Stimulated activated CD4-positive, alpha-beta T cell treated with anti-CD3 and anti-CD28 coated beads, Interleukin-12 subunit alpha, Interleukin-12 subunit beta, amount 100 ng/mL, for 48 hours (primary cell): ENCODE results near the gene FUT9.

Experiments
- DNase-seq, 3 donors: peaks; one replicate each; pipeline ENCODE4 v3.0.0-alpha.2; 2020; ENCODE audit warnings: low read depth in 2 of 3, low spot score in 1 of 3

FUT9 gene

GRCh38 chr6:96066376-96066775, 50.6 kb downstream of the FUT9 start:
- DNase-seq = no peak

- DNase-seq = no peak
Observed at GRCh38 chr6:96073555-96073954, 57.8 kb downstream of the FUT9 start.

- no peak for DNase-seq
Observed at GRCh38 chr6:96074006-96074405, 58.2 kb downstream of the FUT9 start.

- no peak for DNase-seq
Observed at GRCh38 chr6:96075826-96076225, 60.1 kb downstream of the FUT9 start.

- no peak for DNase-seq
Observed at GRCh38 chr6:96086745-96087144, 71.0 kb downstream of the FUT9 start.

- no peak for DNase-seq
Observed at GRCh38 chr6:96089173-96089572, 73.4 kb downstream of the FUT9 start.

GRCh38 chr6:96094077-96094476, 78.3 kb downstream of the FUT9 start:
- DNase-seq = no peak

- DNase-seq = no peak
Observed at GRCh38 chr6:96099069-96099468, 83.3 kb downstream of the FUT9 start.

GRCh38 chr6:96101564-96101963, 85.8 kb downstream of the FUT9 start:
- DNase-seq = no peak

- DNase-seq = no peak
Observed at GRCh38 chr6:96104910-96105309, 89.1 kb downstream of the FUT9 start.

- no peak for DNase-seq
Observed at GRCh38 chr6:96110878-96111277, 95.1 kb downstream of the FUT9 start.

GRCh38 chr6:96116674-96117073, 100.9 kb downstream of the FUT9 start:
- no peak for DNase-seq

- no peak for DNase-seq
Observed at GRCh38 chr6:96124778-96125177, 109.0 kb downstream of the FUT9 start.

GRCh38 chr6:96138406-96138805, 122.6 kb downstream of the FUT9 start:
- DNase-seq = no peak

GRCh38 chr6:96142142-96142541, 126.4 kb downstream of the FUT9 start:
- no peak for DNase-seq

GRCh38 chr6:96150431-96150830, 134.7 kb downstream of the FUT9 start:
- no peak for DNase-seq

GRCh38 chr6:96151707-96152106, 135.9 kb downstream of the FUT9 start:
- no peak for DNase-seq

GRCh38 chr6:96152114-96152708, 136.4 kb downstream of the FUT9 start:
- no peak for DNase-seq

GRCh38 chr6:96153775-96154174, 138.0 kb downstream of the FUT9 start:
- no peak for DNase-seq

GRCh38 chr6:96156425-96156824, 140.7 kb downstream of the FUT9 start:
- no peak for DNase-seq

GRCh38 chr6:96157018-96157565, 141.3 kb downstream of the FUT9 start:
- no peak for DNase-seq

GRCh38 chr6:96162711-96163120, 146.9 kb downstream of the FUT9 start:
- DNase-seq = no peak

- no peak for DNase-seq
Observed at GRCh38 chr6:96164802-96165201, 149.0 kb downstream of the FUT9 start.
